ENCODE results near the gene GNA14.

GRCh38 chr9:77604316-77604715 is 43.8 kb downstream of the GNA14 start:
- no peak for TF ChIP-seq ZBTB21 (tag by site-specific recombination; IDR thresholded peaks at IDR 0.05)
- TF ChIP-seq TCF7L2 (IDR thresholded peaks at IDR 0.05; ENCODE audit: borderline replicate concordance, low read depth, low read length) = no peak
- no peak for TF ChIP-seq ZNF530 (tag by site-specific recombination; IDR thresholded peaks at IDR 0.05; ENCODE audit: low read depth)
- TF ChIP-seq SETDB1 (IDR thresholded peaks at IDR 0.05; ENCODE audit: insufficient read length, low read length) = no peak
- TF ChIP-seq ZNF501 (tag by site-specific recombination; IDR thresholded peaks at IDR 0.05) = no peak
- no peak for TF ChIP-seq ZNF140 (tag by site-specific recombination; IDR thresholded peaks at IDR 0.05)
- no peak for TF ChIP-seq ZNF37A (tag by site-specific recombination; IDR thresholded peaks at IDR 0.05)
- TF ChIP-seq ZNF677 (tag by site-specific recombination; IDR thresholded peaks at IDR 0.05) = no peak
- no peak for TF ChIP-seq ZNF449 (tag by site-specific recombination; IDR thresholded peaks at IDR 0.05)
- TF ChIP-seq ZBTB1 (tag by site-specific recombination; IDR thresholded peaks at IDR 0.05) = no peak
